ENCODE data around the gene MBNL1.

GRCh38 chr3:152281133-152281713, 12.5 kb downstream of the MBNL1 start:
- no peak for TF ChIP-seq CTCF (IDR thresholded peaks at IDR 0.05; ENCODE audit: poor library complexity, severe bottlenecking)
- no peak for TF ChIP-seq EZH2 (IDR thresholded peaks at IDR 0.05; ENCODE audit: borderline replicate concordance, insufficient read depth, low read length, poor library complexity, severe bottlenecking)
- no peak for TF ChIP-seq EP300 (conservative IDR thresholded peaks at IDR 0.05; ENCODE audit: poor library complexity, severe bottlenecking)
- TF ChIP-seq POLR2AphosphoS5 (IDR thresholded peaks at IDR 0.05) = no peak
- TF ChIP-seq REST (IDR thresholded peaks at IDR 0.05; ENCODE audit: borderline replicate concordance) = no peak
- no peak for TF ChIP-seq TAF1 (IDR thresholded peaks at IDR 0.05; ENCODE audit: low read depth)
- TF ChIP-seq RAD21 (conservative IDR thresholded peaks at IDR 0.05) = no peak
- TF ChIP-seq SMC3 (conservative IDR thresholded peaks at IDR 0.05; ENCODE audit: poor library complexity) = no peak

Measured in neural cell (in vitro differentiated cells).